ENCODE data around the gene BLVRA.

DNA sequence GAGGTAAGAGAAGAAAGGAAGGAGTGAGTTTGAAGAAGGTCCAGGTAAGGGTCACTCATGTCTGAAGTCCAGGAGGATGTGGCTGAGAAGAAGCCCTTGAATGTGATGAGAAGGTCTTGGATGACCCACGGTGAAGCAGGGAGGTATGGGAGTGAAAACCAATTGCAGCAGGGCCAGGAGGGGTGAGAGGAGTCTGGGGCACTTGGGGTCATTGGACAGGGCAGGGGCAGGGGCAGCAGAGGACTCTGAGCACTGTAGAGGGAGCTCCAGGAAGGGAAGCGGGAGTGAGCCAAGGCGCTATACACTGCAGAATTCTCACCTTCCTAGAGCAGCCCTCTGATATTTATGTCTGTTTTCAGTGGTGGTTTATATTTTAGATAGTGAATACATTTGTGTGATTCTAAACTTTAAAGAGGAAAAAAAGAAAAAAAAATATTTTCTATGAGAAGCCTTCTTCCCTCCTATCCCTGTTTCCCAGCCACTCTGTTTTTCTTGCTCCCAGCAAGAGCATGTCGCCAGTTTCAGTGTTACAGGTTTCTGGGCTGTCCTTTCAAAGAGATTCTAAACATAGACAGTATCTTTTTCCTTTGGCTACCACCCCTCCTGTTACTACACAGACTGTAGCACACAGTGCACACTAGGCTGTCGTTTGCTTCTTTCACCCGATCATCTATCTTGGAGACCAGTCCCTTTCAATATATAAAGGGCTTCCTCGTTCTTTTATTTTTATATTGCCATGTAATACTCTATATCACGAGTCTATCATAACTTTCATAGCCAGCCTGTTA lies 24.5 kb downstream of the BLVRA start:
- TF ChIP-seq EZH2 (optimal IDR thresholded peaks at IDR 0.05; ENCODE audit: low read depth, low read length) (no peak), CTCF (IDR thresholded peaks at IDR 0.05; ENCODE audit: low read length) (no peak)
